OCI-LY3 (cell line): ENCODE measurements around the gene GPR27.

ENCODE experiments used
- H2AFZ ChIP-seq: fragments of 200-600, 300-600 bp; shearing (Covaris generic); 2 replicates; pipeline ENCODE4 v1.6.0; 2014; ENCODE audit warnings: antibody characterized with exemption, low read depth, low read length
- H3K27ac ChIP-seq: fragments of 200-600, 300-600 bp; sonication (generic); 2 replicates; pipeline ENCODE4 v1.5.1; 2014; ENCODE audit warnings: mild to moderate bottlenecking, low read length, moderate library complexity, mixed read lengths
- H3K27me3 ChIP-seq: fragments of 200-600, 300-600 bp; sonication (generic); 2 replicates; pipeline ENCODE4 v1.6.1; 2014; ENCODE audit warnings: low read depth, low read length, mixed read lengths
- H3K36me3 ChIP-seq: fragments of 200-600, 300-600 bp; sonication (generic); replicated peaks from 2 replicates; pipeline ENCODE3; 2014; ENCODE audit warnings: low read depth, low read length, mixed read lengths
- H3K4me1 ChIP-seq: fragments of 300-600, 200-600 bp; sonication (generic); 2 replicates; pipeline ENCODE4 v1.6.1; 2014; ENCODE audit warnings: low read length, mixed read lengths
- H3K4me2 ChIP-seq: fragments of 200-600, 300-600 bp; sonication (generic); 2 replicates; pipeline ENCODE4 v1.6.1; 2014; ENCODE audit warnings: low read length, mixed read lengths
- H3K4me3 ChIP-seq: fragments of 300-600, 200-600 bp; sonication (generic); 2 replicates; pipeline ENCODE4 v1.5.1; 2014; ENCODE audit warnings: antibody characterized with exemption, mild to moderate bottlenecking, low read length, moderate library complexity
- H3K79me2 ChIP-seq: fragments of 300-600, 200-600 bp; shearing (Covaris generic); 2 replicates; pipeline ENCODE4 v1.6.1; 2014; ENCODE audit warnings: mild to moderate bottlenecking, low read length, mixed read lengths
- H3K9ac ChIP-seq: fragments of 300-600, 200-600 bp; shearing (Covaris generic); 2 replicates; pipeline ENCODE4 v1.6.0; 2014; ENCODE audit warnings: mild to moderate bottlenecking, low read length, moderate library complexity
- H3K9me3 ChIP-seq: fragments of 200-600, 300-600 bp; shearing (Covaris generic); 2 replicates; pipeline ENCODE4 v1.6.1; 2014; ENCODE audit warnings: low read length, mixed read lengths; ENCODE audit not compliant: insufficient read depth
- H4K20me1 ChIP-seq: fragments of 200-600, 300-600 bp; sonication (generic); 2 replicates; pipeline ENCODE4 v1.6.1; 2016; ENCODE audit warnings: low read length, mixed read lengths; ENCODE audit not compliant: insufficient read depth
- CTCF ChIP-seq: fragments of 200-600, 300-600 bp; sonication (generic); IDR thresholded peaks from 2 replicates; pipeline ENCODE4 v1.5.1; 2014; ENCODE audit warnings: antibody characterized with exemption, low read length, low read depth
- EZH2phosphoT487 ChIP-seq: fragments of 200-600 bp; shearing (Covaris generic); IDR thresholded peaks from 2 replicates; pipeline ENCODE4 v1.6.1; 2018; ENCODE audit warnings: antibody characterized with exemption, mixed run types, low read depth

GPR27 gene

GRCh38 chr3:71714595-71714994, 39.1 kb upstream of the GPR27 start:
- Histone ChIP-seq H2AFZ (no peak overlapping the region), H3K9me3 (no peaks in the 10 kb centered on the region)

GRCh38 chr3:71718072-71718471, 35.6 kb upstream of the GPR27 start:
- Histone ChIP-seq H3K4me2 (no peak overlapping the region), H3K4me3 (no peak overlapping the region), H3K27ac (no peak overlapping the region), H3K27me3 (peaks cover 72% of the 10 kb centered on the region), H3K9ac (no peak overlapping the region), H4K20me1 (no peaks in the 10 kb centered on the region), H3K79me2 (no peaks in the 10 kb centered on the region), H3K4me1 (no peaks in the 10 kb centered on the region), H3K36me3 (no peaks in the 10 kb centered on the region), H3K9me3 (no peaks in the 10 kb centered on the region), H2AFZ (no peak overlapping the region)
- no peak for TF ChIP-seq CTCF
- no peak for TF ChIP-seq EZH2phosphoT487

More at GRCh38 chr3:71714595-71714994, 39.1 kb upstream of the GPR27 start:
- H3K9ac ChIP-seq, result no peak overlapping the region
- H3K4me2 ChIP-seq, result no peak overlapping the region
- no peak overlapping the region for H3K27ac ChIP-seq
- peaks cover 72% of the 10 kb centered on the region for H3K27me3 ChIP-seq
- H3K36me3 ChIP-seq, result no peaks in the 10 kb centered on the region
- no peak overlapping the region for H3K4me3 ChIP-seq
- peaks cover 5% of the 10 kb centered on the region for H3K4me1 ChIP-seq
- H4K20me1 ChIP-seq, result no peaks in the 10 kb centered on the region
- TF ChIP-seq EZH2phosphoT487, result no peak
- TF ChIP-seq CTCF, result no peak
- no peaks in the 10 kb centered on the region for H3K79me2 ChIP-seq

GRCh38 chr3:71721002-71721401, 32.7 kb upstream of the GPR27 start:
- H3K27ac ChIP-seq, result no peak overlapping the region
- TF ChIP-seq CTCF (no peak), EZH2phosphoT487 (no peak)
- H4K20me1 ChIP-seq, result no peaks in the 10 kb centered on the region
- no peaks in the 10 kb centered on the region for H3K36me3 ChIP-seq
- H3K4me1 ChIP-seq, result peaks cover 13% of the 10 kb centered on the region
- H3K4me3 ChIP-seq, result no peak overlapping the region
- no peak overlapping the region for H3K9ac ChIP-seq
- H3K9me3 ChIP-seq, result no peaks in the 10 kb centered on the region
- H3K4me2 ChIP-seq, result no peak overlapping the region
- peaks cover 79% of the 10 kb centered on the region for H3K27me3 ChIP-seq
- no peaks in the 10 kb centered on the region for H3K79me2 ChIP-seq
- H2AFZ ChIP-seq, result no peak overlapping the region

- H3K9me3 ChIP-seq, result no peaks in the 10 kb centered on the region
- peaks cover 85% of the 10 kb centered on the region for H3K27me3 ChIP-seq
- H3K36me3 ChIP-seq, result no peaks in the 10 kb centered on the region
- H3K4me1 ChIP-seq, result peaks cover 13% of the 10 kb centered on the region
- no peaks in the 10 kb centered on the region for H4K20me1 ChIP-seq
- no peak overlapping the region for H3K9ac ChIP-seq
- no peak overlapping the region for H3K4me2 ChIP-seq
- no peak overlapping the region for H3K27ac ChIP-seq
- no peaks in the 10 kb centered on the region for H3K79me2 ChIP-seq
- TF ChIP-seq CTCF (no peak), EZH2phosphoT487 (no peak)
- no peak overlapping the region for H3K4me3 ChIP-seq
- no peak overlapping the region for H2AFZ ChIP-seq
Measured at GRCh38 chr3:71721651-71722157, 32.0 kb upstream of the GPR27 start.
